Panc1 (cell line): Measurements from ENCODE around the gene GNAT3.

ENCODE experiments used
- POLR2AphosphoS5 ChIP-seq: IDR thresholded peaks from 2 replicates; pipeline ENCODE4 v1.6.1; 2012; ENCODE audit warnings: mild to moderate bottlenecking, low read depth, low read length, moderate library complexity
- SIN3A ChIP-seq: IDR thresholded peaks from 2 replicates; pipeline ENCODE4 v1.6.1; 2012; ENCODE audit warnings: low read depth, mild to moderate bottlenecking, low read length, moderate library complexity, borderline replicate concordance; ENCODE audit not compliant: insufficient read depth
- TF ChIP-seq, protein P1 (sequence below): fragments of 450-650 bp; IDR thresholded peaks from 2 replicates; pipeline ENCODE4 v1.5.1; 2017; ENCODE audit warnings: mild to moderate bottlenecking
- TF ChIP-seq, protein P2 (sequence below), 2 experiments: IDR thresholded peaks; 2 replicates each; pipeline ENCODE4 v1.6.1; 2011 to 2012; ENCODE audit warnings: low read depth in 2 of 2, control low read depth in 1 of 2, low read length in 1 of 2, mild to moderate bottlenecking in 1 of 2, moderate library complexity in 1 of 2; ENCODE audit not compliant: insufficient read depth in 1 of 2

DNA sequence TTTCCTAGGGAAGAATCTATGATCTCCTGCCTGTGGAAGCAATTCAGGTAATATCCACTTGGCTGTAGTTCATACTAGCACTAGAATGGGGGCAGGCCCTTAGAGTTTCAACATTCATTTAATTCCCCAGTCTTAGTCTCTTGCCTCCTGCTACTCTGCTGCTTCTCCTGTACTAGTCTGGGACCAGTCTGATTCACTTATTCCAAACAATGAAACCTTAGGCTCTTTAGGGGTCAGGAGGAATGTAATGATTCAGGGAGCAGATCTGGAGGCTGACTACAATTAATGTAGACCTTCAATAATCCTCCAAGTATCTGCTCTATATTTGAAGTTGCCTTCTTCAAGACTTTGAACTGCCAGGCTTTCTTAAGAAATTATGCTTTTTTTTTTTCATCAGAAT lies 101.8 kb downstream of the GNAT3 start:
- TF ChIP-seq, protein P1, sequence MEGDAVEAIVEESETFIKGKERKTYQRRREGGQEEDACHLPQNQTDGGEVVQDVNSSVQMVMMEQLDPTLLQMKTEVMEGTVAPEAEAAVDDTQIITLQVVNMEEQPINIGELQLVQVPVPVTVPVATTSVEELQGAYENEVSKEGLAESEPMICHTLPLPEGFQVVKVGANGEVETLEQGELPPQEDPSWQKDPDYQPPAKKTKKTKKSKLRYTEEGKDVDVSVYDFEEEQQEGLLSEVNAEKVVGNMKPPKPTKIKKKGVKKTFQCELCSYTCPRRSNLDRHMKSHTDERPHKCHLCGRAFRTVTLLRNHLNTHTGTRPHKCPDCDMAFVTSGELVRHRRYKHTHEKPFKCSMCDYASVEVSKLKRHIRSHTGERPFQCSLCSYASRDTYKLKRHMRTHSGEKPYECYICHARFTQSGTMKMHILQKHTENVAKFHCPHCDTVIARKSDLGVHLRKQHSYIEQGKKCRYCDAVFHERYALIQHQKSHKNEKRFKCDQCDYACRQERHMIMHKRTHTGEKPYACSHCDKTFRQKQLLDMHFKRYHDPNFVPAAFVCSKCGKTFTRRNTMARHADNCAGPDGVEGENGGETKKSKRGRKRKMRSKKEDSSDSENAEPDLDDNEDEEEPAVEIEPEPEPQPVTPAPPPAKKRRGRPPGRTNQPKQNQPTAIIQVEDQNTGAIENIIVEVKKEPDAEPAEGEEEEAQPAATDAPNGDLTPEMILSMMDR, result no peak
- TF ChIP-seq SIN3A (no peak), POLR2AphosphoS5 (no peak)
- TF ChIP-seq, protein P2, sequence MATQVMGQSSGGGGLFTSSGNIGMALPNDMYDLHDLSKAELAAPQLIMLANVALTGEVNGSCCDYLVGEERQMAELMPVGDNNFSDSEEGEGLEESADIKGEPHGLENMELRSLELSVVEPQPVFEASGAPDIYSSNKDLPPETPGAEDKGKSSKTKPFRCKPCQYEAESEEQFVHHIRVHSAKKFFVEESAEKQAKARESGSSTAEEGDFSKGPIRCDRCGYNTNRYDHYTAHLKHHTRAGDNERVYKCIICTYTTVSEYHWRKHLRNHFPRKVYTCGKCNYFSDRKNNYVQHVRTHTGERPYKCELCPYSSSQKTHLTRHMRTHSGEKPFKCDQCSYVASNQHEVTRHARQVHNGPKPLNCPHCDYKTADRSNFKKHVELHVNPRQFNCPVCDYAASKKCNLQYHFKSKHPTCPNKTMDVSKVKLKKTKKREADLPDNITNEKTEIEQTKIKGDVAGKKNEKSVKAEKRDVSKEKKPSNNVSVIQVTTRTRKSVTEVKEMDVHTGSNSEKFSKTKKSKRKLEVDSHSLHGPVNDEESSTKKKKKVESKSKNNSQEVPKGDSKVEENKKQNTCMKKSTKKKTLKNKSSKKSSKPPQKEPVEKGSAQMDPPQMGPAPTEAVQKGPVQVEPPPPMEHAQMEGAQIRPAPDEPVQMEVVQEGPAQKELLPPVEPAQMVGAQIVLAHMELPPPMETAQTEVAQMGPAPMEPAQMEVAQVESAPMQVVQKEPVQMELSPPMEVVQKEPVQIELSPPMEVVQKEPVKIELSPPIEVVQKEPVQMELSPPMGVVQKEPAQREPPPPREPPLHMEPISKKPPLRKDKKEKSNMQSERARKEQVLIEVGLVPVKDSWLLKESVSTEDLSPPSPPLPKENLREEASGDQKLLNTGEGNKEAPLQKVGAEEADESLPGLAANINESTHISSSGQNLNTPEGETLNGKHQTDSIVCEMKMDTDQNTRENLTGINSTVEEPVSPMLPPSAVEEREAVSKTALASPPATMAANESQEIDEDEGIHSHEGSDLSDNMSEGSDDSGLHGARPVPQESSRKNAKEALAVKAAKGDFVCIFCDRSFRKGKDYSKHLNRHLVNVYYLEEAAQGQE (IDR thresholded peaks at IDR 0.05; ENCODE audit: insufficient read depth in 1 of 2, low read depth in 2 of 2, low read length in 1 of 2), result no peak
